Activated CD4-positive, alpha-beta T cell treated with anti-CD3 and anti-CD28 coated beads, Interleukin-2, Interleukin-4, amounts not matched to agents 100 ng/mL and 50 ng/mL, durations not matched to agents 16 hours and 8 hours (primary cell): ENCODE data around the gene SMAD6.

Experiments used
- DNase-seq: peaks from one replicate; pipeline ENCODE4 v3.0.0-alpha.2; 2020; ENCODE audit warnings: low spot score

SMAD6 gene

DNA sequence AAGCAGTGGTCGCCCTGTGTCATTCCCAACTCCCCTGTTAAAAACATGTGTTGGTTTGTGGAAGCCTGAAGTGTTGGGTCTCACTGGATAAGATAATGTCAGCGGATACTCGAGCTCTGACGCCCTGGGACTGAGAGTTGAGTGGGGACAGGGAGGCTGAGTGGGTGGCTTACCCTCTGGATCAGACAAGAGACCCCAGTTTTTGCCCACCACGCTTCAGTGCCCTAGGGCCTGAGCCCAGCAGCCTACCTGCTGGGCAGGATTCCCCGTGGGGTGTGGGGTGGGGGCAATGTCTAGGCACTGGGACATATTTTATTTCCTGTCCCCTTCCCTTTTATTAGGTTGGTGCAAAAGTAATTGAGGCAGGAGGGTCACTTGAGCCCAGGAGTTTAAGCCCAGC is 75.0 kb downstream of the SMAD6 start:
- DNase-seq = no peak

DNA sequence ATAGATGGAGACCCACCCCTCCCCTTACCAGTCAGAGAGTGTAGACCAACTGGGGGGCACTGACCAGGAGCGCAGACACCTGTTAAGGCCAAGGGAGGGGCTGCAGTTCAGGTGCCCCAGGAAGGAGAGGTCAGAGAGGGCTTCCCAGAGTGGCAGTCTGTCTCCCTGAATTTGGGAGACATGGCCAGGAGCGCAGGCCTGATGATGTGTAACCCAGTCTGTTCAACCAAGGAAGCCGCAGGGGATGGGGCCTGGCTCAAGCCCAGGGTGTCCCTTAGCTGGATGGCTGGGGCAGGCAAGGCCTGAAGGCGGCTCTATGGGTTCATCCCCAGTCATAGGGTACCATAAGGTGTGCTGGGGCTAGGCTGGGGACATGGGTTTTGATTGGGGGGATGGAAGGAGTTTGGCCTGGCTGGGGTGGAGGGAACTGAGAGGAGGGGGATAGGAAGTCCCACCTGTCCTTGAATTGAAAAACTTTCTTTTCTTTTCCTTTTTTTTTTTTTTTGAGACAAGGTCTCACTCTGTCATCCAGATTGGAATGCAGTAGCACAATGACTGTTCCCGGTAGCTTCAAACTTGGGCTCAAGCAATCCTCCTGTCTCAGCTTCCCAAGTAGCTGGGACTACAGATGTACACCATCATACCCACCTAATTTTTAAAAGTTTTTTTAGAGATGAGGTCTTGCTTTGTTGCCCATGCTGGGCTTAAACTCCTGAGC is 75.7 kb downstream of the SMAD6 start:
- no peak for DNase-seq

DNA sequence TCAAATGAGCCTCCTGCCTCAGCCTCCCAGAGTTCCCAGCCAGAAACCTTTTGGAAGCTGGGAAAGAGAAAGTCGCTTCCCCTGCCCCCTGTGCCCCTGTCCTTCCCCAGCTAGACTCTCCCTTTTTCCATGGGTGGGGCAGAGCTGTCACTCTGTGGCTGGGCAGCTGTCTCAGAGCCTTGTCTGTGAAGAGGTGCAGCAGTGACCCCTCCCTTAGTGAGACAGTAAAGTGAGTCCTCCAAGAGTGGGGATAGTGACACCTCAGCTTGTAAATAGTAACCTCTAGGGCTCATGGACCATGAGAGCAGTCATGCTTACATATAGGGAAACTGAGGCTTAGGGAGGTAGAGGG is 76.3 kb downstream of the SMAD6 start:
- DNase-seq = no peak

DNA sequence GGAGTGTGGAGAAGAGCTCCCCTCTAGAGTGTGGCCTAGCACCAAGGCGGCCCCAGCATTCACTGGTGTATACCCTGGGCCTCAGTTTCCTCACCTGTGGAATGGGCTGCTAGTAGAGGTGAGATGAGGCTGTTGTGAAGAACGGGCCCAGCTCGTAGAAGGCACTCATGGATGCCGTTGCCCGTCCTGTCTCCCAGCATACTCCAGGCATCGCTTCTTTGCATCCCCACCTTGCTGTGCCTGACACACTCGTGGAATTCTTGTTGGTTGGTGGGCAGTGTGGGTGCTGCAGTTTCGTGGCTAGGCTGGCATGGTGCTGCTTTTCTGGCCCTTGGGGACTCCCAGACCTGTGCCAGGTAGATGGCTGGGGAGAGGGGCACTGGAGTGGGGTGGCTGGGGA is 76.7 kb downstream of the SMAD6 start:
- no peak for DNase-seq

DNA sequence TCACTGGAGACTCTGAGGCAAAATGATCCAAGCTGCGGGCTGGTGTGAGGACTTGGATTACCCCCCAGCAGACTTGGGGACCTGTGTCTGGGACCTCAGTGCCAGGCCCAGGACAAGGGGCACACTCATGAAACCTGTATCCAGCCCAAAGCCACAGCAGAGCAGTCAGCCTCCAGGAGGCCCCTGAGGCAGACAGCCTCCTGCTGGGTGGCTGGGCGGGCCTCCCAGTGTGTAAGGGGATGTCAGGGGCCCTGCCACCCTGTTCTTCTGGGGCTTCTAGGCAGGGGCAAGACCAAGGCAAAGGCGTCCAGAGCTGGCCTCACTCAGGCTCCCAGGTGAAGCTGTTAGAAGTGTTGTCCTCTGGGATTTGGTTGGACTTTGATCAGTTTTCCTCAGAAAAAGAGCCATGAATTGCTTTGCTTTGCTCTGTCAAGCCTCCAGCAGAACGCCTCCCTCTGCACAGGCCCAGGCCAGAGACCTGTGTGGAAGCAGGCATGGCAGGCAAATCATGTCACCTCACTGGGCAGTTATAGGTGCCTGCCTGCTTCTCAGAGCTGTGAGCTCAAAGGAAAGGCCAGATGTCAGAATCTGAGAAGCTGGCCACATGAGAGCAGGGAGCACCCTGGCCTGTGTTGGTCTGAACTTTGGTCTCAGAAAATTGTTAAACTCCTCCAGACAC is 77.4 kb downstream of the SMAD6 start:
- no peak for DNase-seq

DNA sequence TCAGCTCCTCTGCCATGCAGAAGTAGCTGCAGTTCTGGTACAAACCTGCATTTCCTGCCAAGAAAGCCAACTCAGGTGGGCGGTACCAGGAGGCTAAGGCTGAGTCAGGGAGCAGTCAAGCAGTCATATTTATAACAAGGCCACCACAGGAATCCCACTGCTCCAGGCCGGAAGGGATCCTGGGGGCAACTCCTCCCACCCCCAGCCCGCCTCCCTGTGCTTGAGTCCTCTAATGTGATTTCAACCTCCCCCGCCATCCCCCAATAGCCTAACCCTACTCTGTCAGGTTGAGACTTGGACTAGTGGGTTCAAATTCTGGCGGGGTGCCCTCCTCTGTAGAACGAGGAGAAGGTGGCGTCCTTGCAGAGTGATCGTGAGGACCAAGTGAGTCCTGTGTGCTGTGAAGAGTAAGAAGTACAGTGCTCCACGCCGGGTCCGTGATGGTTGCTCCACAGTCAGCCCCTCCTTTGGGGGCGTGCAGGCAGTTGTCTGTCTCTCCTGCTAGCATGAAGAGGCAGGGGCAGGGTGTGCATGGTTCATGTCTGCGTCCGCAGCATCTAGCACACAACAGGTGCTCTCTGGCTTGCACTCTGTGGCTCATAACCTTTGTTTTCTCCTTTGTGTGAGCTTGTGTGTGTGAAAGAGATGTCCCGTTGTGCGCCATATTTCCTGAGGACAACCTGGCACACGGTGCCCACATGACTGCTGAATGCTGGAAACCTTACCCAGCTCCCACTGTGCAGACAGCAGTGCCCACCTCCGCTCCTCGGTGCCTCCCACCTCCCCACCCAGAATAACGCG is 78.3 kb downstream of the SMAD6 start:
- no peak for DNase-seq

DNA sequence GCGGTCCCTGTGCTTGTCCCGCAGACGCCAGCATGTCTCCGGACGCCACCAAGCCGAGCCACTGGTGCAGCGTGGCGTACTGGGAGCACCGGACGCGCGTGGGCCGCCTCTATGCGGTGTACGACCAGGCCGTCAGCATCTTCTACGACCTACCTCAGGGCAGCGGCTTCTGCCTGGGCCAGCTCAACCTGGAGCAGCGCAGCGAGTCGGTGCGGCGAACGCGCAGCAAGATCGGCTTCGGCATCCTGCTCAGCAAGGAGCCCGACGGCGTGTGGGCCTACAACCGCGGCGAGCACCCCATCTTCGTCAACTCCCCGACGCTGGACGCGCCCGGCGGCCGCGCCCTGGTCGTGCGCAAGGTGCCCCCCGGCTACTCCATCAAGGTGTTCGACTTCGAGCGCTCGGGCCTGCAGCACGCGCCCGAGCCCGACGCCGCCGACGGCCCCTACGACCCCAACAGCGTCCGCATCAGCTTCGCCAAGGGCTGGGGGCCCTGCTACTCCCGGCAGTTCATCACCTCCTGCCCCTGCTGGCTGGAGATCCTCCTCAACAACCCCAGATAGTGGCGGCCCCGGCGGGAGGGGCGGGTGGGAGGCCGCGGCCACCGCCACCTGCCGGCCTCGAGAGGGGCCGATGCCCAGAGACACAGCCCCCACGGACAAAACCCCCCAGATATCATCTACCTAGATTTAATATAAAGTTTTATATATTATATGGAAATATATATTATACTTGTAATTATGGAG is 79.1 kb downstream of the SMAD6 start:
- no peak for DNase-seq

DNA sequence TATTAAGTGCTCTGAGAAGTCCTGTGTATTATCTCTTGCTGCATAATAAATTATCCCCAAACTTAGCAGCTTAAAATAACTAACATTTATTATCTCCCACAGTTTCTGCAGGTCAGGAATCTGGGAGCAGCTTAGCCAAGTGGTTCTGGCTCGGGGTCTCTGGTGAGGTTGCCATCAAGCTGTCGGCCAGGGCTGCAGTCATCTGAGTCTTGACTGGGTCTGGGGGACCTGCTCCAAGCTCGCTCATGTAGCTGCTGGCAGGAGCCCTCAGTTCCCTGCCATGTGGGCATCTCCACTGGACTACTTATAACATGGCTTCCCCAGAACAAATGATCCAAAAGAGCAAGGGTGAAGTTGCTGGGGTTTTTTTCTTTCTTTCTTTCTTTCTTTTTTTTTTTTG is 80.7 kb downstream of the SMAD6 start:
- DNase-seq = no peak

DNA sequence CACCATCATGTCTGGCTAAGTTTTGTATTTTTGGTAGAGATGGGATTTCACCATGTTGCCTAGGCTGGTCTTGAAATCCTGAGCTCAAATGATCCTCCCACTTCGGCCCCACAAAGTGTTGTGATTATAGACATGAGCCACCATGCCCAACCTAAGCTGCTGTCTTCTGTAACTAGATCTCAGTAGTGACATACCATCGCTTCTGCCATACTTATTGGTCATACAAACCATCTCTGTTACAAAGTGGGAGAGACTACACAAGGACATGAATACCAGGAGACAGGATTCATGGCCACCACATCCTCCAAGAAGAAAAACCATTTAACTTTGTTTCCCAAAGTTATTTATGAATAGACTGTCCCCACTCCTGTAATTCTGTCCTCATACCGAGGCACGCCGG is 81.3 kb downstream of the SMAD6 start:
- DNase-seq = no peak

DNA sequence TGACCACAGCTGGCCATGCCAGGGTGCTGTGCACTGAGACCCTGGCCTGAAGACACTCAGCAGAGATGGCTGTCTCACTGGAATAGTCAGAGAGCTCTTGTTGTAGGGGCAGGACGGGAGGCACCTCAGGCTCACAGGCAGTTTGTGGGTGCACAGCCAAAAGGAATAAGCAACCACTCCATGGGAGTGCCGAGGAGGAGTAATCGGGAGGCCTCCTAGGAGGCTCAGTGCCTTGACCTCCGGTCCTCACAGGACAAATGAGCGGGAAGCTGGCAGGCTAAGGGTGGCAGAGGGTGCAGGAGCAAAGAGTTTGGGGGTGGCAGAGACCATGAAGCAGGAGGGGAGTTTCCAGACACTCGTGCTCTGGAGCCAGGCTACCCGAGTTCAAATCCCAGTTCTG is 81.7 kb downstream of the SMAD6 start:
- DNase-seq = no peak

DNA sequence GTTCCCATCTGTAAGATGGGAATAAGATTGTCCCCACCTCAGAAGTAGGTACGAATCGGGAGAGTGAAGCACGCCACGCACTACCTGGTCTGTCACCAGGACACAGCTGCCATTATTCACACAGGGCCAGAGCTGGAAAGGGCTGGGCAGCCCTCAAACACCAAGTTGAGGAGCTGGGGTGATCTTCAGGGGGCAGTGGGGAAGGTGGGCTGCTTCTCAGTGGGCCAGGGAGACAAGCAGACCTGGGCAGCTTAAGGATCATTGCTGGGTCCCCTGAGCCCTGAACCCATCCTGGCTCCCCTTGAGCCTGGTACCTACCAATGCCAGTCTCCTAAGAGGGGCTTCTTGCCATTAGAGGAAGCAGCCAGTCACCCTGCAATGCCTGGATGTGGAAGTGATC is 82.1 kb downstream of the SMAD6 start:
- no peak for DNase-seq

DNA sequence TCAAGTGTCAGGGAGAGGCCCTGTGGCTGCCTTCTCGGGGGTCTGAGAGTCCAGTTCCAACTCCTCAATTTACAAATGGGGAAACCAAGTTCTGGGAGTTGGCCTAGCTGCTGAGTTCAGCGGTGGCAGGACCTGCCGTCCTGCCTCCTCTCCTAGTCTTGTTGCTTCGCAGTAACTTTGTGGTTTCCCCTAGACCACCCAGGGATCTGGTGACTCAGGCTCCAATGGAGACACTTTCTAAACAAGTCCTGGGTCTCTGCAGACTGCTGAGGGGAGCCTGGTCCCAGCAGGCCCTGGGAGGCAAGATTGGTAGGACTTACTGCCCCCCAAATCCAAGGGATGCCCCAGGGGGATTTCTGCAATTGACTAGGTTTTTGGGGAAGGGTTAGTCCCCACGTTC is 83.6 kb downstream of the SMAD6 start:
- DNase-seq = no peak

DNA sequence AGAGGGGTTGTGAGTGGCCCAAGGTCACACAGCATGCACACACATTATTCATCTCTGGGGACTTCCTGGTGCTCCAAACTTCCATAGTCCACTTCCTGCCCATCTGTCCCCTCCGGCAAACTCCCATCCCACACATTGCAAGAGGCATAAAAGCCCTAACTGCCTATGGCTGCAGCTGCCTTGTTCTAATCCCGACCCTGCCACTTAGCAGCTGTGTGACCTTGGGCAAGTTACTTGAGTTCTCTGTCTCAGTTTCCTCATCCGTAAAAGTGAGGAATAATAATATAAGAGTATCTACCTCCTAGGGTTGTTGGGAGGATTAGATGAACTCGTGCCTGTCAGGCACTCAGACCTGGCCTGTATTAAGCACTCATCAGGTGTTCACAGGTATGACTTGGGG is 84.2 kb downstream of the SMAD6 start:
- no peak for DNase-seq

DNA sequence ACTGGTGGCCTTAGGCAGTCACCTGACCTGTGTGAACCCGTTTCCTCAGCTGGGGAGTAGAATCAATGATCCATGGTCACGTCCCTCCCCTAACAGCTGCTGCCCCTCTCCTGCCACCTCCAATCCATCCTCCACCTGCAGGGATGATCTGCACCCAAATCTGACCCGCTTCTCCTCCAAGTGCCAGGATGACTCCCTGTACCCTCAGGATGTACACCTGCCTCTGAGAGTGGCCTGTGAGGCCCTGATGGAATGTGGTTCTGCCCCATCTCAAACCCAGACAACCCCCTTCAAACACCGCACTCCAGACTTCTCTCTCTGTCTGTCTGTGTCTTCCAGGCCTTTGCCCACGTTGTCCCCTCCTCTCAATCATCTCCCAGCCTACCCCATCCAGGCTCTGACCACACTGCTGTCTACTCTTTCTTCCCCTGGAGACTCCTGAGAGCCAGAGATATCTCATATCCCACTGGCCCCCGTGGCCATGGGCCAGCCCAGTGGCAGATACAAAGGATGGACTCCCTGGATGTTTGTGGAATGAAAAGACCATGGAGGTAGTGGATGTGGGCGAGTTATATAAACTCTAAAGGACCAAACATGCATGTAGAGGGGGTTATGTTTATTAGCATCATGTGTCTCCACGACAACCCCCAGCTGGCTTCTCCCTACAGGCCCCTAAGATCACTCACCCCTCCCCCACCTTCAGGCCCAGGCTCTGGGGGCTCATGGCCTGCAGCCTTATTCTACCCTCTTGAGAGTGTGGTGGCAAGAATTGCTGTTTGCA is 84.9 kb downstream of the SMAD6 start:
- DNase-seq = no peak

DNA sequence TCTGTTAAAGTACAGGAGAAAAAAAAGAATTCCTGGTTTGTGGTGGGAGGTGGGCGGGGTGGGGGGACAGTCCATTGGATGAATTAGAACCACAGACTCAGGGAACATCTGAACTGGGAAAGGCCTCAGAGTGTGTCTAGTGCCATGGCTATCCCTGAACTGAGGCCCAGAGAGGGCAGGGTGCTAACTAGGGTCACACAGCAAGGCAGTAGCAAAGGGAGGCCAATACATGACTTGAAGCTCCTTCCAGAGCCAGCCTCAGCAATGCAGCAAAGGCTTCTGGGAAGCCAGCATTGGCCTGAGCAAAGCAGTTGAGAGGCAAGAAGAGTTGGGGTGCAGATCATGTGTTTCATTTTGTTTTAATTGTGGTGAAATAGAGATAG is 85.4 kb downstream of the SMAD6 start:
- no peak for DNase-seq

DNA sequence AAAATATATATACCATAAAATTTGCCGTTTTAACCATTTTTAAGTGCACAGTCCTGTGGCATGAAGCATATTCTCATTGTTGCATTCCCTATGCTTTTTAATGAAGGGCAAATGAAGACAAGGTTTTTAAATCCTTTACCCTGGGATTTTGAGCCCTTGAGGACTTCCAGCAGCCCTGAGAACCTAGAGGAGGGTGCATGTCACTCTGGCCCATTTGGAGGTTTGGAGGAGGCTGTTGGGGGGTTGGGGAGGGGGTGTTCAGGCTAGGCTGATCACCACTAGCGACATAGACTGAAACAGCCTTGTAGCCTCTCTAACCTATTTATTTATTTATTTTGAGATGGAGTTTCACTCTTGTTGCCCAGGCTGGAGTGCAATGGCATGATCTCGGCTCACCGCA is 86.0 kb downstream of the SMAD6 start:
- DNase-seq = no peak

DNA sequence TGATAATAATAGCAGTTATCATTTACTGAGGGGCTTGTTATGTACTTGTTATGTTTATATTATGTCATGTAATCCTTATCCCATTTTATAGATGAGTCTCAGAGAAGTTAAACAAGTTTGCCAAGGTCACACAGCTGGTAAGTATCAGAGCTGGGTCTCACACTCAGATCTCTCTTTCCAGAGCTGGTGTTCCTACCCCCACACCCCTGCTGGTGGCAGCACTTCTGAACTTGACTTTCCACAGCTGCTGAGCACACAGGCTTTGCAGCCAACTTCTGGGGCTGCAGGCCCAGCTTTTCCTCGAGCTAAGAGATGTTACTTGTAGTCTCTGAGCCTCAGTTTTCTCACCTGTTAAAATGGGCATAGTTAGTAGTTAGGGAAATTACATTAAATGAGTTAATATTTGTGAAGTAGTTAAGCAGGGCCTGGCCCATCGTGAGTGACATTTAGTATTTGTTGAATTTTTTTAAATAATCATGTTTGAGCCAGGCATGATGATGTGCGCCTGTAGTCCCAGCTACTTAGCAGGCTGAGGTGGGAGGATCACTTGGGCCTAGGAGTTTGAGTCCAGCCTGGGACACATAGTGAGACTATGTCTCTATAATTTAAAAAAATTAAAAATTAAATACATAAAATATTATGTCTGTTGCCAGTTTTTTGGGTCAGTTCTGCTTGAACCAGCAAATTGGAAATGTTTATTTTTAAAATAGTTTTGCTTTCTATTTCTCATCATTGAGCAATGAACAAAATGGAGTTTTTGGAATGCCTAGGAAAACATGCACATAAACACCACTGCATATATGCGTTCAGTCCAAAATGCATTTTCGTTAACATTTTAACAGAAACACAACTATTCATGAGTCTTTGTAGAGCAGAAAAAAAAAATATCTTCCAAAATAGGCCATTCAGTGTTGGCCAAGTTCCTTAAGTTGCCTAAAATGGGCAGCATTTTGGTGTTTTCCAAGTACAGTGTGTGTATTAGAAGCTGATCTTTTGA is 87.3 kb downstream of the SMAD6 start:
- no peak for DNase-seq

DNA sequence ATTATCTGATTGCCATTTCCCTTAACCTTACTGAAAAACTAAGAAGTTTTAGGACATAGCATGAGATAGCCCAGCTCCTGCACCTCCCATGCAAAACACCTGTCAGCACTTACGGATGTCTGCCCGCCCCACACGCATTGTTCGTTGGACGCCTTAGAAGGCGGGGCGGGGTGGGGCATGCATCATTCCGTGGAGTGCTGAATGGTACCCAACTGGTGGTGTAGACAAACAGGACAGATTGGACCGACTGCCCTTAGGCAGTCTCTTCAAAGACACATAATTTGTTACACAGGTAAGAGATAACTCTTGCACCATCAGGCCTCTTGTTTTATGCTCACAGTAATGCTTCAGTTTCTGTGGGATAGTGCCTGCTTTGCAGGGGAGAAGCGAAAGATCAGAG is 93.8 kb downstream of the SMAD6 start:
- DNase-seq = no peak

DNA sequence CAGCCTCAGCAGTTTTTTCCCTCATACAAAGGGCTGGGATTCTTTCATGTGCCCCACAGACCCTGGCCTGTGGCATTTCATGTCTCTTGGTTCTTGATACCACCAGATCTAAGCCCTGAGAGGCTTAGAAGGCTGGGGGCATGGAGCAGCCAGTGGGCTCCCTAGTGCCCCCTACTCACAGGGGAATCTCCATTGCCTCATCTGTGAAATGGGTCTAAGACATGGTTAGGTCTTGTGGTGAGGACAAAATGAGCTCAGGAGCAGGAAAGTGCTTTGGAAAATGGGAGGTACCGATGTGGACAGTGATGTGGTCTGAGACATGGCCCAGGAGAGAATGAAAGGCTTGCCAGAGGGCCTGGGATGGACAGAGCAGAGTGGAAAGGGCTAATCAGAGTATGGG is 94.3 kb downstream of the SMAD6 start:
- no peak for DNase-seq

DNA sequence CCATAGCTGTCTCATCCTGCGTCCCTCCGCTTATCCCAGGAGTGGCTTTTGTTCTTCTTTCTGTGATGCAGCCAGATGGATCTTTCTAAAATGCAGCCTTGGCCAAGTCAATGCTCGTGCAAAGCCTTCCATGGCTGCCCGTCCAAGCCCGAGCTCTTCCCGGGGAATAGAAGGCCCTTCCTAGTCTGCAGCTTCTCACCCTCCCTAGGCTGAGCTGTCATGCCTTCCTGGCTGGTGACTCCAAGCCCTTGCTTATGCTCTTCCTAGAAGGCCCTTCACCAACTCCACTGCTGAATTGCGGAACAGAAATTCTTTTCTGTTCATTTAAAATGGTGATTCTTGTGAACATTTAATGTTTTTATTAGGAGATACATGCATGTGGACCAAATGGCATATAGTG is 95.9 kb downstream of the SMAD6 start:
- DNase-seq = no peak
